ENCODE measurements around the gene POLA2.
"Not testable (repeated sequence)": the region's sequence is repeated elsewhere in the genome, so short reads cannot be mapped to it uniquely, and the experiment has no call there.

The POLA2 gene, protein sequence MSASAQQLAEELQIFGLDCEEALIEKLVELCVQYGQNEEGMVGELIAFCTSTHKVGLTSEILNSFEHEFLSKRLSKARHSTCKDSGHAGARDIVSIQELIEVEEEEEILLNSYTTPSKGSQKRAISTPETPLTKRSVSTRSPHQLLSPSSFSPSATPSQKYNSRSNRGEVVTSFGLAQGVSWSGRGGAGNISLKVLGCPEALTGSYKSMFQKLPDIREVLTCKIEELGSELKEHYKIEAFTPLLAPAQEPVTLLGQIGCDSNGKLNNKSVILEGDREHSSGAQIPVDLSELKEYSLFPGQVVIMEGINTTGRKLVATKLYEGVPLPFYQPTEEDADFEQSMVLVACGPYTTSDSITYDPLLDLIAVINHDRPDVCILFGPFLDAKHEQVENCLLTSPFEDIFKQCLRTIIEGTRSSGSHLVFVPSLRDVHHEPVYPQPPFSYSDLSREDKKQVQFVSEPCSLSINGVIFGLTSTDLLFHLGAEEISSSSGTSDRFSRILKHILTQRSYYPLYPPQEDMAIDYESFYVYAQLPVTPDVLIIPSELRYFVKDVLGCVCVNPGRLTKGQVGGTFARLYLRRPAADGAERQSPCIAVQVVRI

DNA sequence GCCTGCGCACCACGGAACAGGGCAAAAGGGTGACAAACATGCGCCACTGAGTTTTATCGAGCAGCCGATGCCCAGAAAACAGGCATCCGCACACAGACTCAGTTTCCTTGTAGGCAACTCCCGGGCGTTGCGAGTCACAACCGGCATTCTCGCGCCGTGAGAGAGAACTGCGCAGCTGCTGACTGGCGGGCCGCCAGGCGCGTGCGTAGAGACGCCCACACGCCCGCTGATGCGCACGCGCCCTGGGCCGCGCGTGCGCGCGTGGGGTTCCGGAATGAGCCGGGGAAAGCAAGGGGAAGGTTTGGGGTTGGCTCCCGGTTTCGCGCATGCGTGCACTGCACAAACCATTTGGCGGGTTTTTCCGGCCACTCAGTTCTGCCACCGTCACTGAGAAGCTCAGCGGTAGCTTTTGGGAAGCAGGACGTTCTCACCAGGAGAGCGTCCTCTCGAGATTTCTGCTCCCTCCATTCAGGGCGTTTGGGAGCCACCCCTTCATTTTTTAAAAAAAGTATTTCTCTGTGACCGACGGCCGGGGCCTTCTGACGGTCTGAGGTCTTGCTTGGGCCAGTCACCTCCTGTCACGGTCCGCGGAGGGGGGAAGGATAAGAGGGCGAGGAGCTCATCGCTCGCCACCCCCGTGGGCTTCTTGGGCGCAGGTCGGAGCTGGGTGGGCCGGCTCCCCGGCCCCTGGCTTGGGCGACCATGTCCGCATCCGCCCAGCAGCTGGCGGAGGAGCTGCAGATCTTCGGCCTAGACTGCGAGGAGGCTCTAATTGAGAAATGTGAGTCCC, at the start of gene POLA2:
Gene POLA2 (plus strand): TSS at position 372 of the 790 bp plus-strand sequence. CDS start 331 bp downstream, at position 703.
- DNase-seq: peak; percentile 92 to 98

DNA sequence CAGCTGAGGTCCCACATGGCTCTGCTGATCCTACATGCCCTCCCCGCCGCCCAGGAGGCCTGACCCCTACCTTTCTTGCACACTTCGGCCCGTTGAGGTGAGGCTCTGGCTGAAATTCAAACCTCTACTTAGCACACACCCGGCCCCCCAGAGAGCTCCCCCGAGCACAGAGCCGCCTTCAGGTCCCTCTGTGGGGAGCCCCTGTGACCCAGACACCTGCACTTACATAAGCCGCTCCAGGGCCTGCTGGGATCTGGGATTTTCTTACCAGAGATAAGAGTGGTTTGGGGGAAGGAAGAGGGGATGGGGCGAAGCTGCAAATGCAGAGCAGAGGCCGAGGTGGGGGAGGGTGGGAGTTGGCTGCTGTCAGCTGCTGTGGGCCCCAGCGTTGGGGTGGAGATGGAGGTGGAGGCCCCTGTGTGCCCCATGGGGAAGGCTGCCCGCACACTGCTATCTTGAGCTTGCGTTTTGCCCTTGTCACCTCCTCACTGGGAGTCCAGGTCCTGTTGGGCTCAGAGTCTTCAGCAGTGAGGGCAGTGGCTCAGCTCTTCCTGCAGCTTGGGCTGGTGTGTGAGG, 49.4 kb upstream of the POLA2 start:
- no peak for DNase-seq

GRCh38 chr11:65213322-65214211, 48.2 kb upstream of the POLA2 start:
- no peak for DNase-seq

- no peak for DNase-seq
Measured at GRCh38 chr11:65214212-65214845, 47.4 kb upstream of the POLA2 start.

- DNase-seq: no peak
Measured at GRCh38 chr11:65215441-65216076, 46.2 kb upstream of the POLA2 start.

GRCh38 chr11:65216830-65217229, 44.9 kb upstream of the POLA2 start:
- DNase-seq: no peak

DNA sequence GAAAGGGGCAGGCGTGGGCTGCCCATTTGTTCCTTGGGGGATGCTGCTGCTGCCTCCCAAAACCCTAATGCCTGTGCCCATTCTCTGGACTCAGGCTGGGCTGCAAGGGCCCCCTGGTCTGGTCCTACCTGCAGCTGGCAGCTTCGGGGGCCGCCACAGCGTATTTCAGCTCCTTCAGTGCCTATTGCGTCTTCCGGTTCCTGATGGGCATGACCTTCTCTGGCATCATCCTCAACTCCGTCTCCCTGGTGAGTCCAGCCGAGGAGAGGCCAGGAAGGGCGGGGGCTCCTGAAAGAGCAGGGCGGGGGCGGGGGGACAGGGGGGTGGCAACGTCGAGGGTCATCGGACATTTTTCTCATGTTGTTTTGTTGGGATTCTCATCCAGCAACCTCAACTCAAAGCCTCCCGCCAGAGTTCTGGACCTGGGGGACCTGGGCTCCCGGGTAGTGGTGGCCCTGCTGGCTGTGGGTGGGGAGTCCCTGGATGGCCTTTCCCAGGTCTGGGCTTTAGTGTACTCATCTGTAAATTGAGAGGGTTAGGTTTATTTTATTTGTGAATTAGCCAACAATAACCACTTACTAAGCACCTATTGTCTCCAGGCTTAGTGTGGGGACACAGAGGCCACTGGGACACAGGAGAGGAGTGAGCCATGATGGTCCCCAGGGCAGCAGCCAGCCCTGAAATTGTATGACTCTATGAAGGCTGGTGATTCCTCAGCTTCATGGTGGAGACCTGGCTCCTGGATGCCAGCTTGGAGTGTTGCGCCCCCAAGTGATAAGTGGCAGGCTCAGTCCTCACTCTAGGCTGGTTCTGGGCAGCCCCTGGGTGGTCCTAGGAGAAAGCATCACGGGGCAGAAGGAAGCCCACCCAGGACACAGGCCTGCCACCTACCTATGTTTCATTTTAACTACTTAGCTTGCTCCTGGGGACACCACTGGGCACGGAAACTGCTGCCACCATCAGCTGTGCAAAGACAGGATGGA, 44.0 kb upstream of the POLA2 start:
- no peak for DNase-seq

- no peak for DNase-seq
Measured at GRCh38 chr11:65218446-65218845, 43.3 kb upstream of the POLA2 start.

GRCh38 chr11:65219930-65220213, 41.9 kb upstream of the POLA2 start:
- no peak for DNase-seq

DNA sequence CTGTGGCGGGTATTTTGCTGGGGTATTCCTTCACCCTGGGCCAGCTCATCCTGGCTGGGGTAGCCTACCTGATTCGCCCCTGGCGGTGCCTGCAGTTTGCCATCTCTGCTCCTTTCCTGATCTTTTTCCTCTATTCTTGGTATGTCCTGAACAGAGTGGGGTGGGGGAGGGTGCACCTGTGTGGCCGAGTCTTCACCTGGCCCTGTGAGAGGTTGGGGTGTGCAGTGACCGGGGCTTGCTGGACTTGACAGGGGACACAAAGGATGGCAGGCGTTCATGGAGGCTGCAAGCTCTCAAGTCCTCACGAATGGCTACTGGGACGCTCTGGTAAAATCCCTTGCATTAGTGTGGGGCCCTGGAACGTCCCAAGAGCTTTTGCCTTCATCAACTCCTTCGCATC, 40.7 kb upstream of the POLA2 start:
- no peak for DNase-seq

DNA sequence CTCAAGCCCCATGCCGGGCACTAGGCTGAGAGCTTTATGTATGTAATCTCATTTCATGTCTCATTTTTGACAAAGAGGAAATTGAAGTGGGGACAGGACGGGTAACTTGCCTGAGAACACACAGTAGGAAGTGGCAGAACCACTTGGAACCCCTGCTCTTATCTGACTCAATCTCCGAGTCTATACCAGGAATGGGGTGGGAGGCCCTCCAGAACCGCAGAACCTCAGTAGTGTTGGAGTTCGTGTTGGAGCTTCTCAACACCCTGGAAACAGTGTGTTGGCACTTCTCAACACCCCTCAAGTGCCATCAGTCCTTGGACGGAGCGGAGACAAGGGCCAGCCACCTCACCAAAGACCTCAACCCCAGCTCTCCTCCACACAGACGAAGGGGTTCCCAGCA, 38.8 kb upstream of the POLA2 start:
- no peak for DNase-seq

DNA sequence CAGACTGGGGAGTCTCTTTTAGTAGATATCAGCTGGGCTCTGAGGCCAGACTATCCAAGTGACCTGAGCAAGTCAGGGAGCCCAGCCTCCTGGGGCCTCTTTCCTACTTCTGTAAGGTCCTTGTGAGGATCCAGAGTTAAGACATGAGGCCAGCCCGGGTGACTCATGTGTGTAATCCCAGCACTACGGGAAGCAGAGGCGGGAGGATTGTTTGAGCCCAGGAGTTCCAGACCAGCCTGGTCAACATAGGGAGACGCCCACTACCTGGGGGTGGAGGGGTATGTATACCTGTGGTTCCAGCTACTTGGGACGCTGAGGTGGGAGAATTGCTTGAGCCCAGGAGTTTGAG, 36.9 kb upstream of the POLA2 start:
- no peak for DNase-seq

GRCh38 chr11:65225279-65226102, 36.3 kb upstream of the POLA2 start:
- DNase-seq: no peak

DNA sequence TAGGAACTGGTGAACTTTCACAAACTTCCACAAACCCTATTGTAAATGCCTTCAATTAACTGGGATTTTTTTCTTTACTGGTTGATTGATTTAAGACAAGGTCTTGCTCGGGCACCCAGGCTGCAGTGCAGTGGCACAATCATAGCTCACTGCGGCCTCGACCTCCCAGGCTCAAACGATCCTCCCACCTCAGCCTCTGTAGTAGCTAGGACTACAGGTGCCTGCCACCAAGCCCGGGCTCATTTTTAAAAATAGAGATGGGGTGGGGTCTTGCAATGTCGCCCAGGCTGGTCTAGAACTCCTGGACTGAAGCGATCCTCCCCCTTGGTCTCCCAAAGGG, 35.7 kb upstream of the POLA2 start:
- DNase-seq: no peak

GRCh38 chr11:65227879-65228278, 33.9 kb upstream of the POLA2 start:
- no peak for DNase-seq

DNA sequence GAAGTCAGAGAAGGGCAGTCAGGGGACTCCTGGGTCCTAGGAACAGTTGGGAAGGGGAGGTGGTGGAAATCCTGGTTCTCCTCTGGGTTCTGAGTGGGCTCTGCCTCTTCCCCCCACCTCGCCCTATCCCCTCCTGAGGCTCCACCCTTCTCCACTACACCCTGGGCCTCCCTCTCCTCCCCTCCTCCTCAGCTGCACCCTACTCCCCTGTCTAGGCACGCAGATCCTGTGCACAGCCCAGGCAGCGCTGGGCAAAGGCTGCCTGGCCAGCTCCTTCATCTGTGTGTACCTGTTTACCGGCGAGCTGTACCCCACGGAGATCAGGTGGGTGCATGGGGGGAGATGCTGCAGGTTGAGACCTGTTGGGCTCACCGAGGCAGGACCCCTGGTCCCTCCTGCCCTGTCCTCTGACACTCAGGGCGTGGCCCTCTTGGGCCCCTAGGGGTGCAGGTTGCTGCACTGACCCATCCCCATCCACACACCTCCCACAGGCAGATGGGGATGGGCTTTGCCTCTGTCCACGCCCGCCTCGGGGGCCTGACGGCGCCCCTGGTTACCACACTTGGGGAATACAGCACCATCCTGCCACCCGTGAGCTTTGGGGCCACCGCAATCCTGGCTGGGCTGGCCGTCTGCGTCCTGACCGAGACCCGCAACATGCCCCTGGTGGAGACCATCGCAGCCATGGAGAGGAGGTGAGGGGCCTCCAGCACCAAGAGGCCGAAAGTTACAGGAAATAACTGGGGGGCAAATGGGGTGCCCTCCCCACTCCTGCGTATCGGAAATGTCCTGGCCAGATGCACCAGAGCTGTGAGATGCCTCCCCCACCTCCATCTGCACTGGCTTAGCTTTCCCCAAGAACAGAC, 25.3 kb upstream of the POLA2 start:
- DNase-seq: no peak

- DNase-seq: not testable (repeated sequence)
Measured at GRCh38 chr11:65238302-65238701, 23.5 kb upstream of the POLA2 start.

DNA sequence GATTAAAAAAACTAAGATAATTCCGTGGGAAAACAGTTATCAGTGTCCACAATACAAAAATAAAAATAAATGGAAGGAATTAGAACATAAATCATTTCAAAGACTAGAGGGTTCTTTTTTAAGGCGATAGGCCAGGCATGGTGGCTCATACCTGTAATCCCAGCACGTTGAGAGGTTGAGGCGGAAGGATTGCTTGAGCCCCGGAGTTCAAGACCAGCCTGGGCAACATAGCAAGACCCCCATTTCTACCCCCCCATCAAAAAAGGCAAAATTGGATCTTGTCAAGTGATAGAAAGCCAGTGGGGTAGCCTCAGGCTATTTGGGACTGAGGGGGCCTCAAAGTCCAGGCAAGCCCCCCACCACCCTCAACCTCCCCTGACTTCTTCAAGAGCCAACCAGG, 20.6 kb upstream of the POLA2 start:
- DNase-seq: no peak

- DNase-seq: no peak
Measured at GRCh38 chr11:65241692-65242091, 20.1 kb upstream of the POLA2 start.
